H1 (cell line): ENCODE results near the gene RELCH. TPM values are rescaled to one million over a fixed set of nuclear protein-coding genes. Genes with fewer than 3 reads are reported as not detected.

Experiments
- CTCF ChIA-PET: fragments of 300-600 bp; sonication (Branson Sonifier 250); formaldehyde crosslinking; loops from one replicate; lab custom pipeline; 2021; ENCODE audit not compliant: partially characterized antibody; lab: Charles Lee
- POLR2A ChIA-PET: fragments of 300-600 bp; sonication (Branson Sonifier 250); formaldehyde crosslinking; loops from one replicate; lab custom pipeline; 2021; ENCODE audit warnings: inconsistent platforms; ENCODE audit not compliant: partially characterized antibody; lab: Charles Lee
- DNase-seq, 2 experiments: peaks; one replicate each; pipeline versions ENCODE4 v3.0.0 to v3.0.0-alpha.2; 2010 to 2022; ENCODE audit warnings: low spot score in 2 of 2, low read depth in 1 of 2, mixed read lengths in 1 of 2
- FAIRE-seq: peaks from 2 replicates; lab custom pipeline; 2011; peaks lifted over from hg19 to GRCh38; lab: Jason Lieb, UNC
- H2AFZ ChIP-seq: 2 replicates; pipeline ENCODE4 v1.8.1; 2012; ENCODE audit warnings: low read length, inconsistent platforms
- H2AK5ac ChIP-seq: 2 replicates; pipeline ENCODE4 v1.6.1; 2013; ENCODE audit warnings: low read depth, low read length
- H2BK120ac ChIP-seq: replicated peaks from 2 replicates; pipeline ENCODE3; 2013; ENCODE audit warnings: low read depth, low read length, inconsistent platforms
- H2BK12ac ChIP-seq: 2 replicates; pipeline ENCODE4 v1.6.1; 2013; ENCODE audit warnings: low read depth, low read length
- H2BK15ac ChIP-seq: 2 replicates; pipeline ENCODE4 v1.6.1; 2013; ENCODE audit warnings: low read length
- H2BK20ac ChIP-seq: 2 replicates; pipeline ENCODE4 v1.6.1; 2013; ENCODE audit warnings: low read length
- H2BK5ac ChIP-seq: 2 replicates; pipeline ENCODE4 v1.6.1; 2013; ENCODE audit warnings: low read depth, low read length
- H3K14ac ChIP-seq: 2 replicates; pipeline ENCODE4 v1.6.1; 2013; ENCODE audit warnings: inconsistent platforms; ENCODE audit not compliant: insufficient read length
- H3K18ac ChIP-seq: 2 replicates; pipeline ENCODE4 v1.6.1; 2013; ENCODE audit warnings: low read length; ENCODE audit errors: extremely low read depth
- H3K23ac ChIP-seq: 2 replicates; pipeline ENCODE4 v1.6.1; 2013; ENCODE audit warnings: inconsistent platforms; ENCODE audit not compliant: insufficient read length
- H3K23me2 ChIP-seq: 2 replicates; pipeline ENCODE4 v1.6.1; 2013; ENCODE audit warnings: low read depth, low read length
- H3K27ac ChIP-seq: 2 replicates; pipeline ENCODE4 v1.6.1; 2011; ENCODE audit warnings: low read depth, low read length, inconsistent platforms
- H3K27me3 ChIP-seq, 4 experiments: replicated peaks in 1 of 4; 1 replicate in 1 of 4; 2 replicates in 3 of 4; pipeline versions ENCODE4 v1.6.1 to v1.8.1; 2011 to 2013; ENCODE audit warnings: low read length in 3 of 4, mild to moderate bottlenecking in 3 of 4, inconsistent platforms in 2 of 4, mixed read lengths in 2 of 4, moderate library complexity in 1 of 4; ENCODE audit not compliant: control insufficient read depth in 3 of 4, insufficient read depth in 3 of 4; ENCODE audit errors: extremely low read depth in 1 of 4
- H3K36me3 ChIP-seq, 4 experiments: 2 replicates each; pipeline versions ENCODE4 v1.6.1 to v1.8.1; 2011 to 2013; ENCODE audit warnings: mild to moderate bottlenecking in 4 of 4, low read length in 3 of 4, moderate library complexity in 2 of 4, control low read depth in 1 of 4, inconsistent platforms in 1 of 4; ENCODE audit not compliant: insufficient read depth in 4 of 4, control insufficient read depth in 2 of 4
- H3K4ac ChIP-seq: replicated peaks from 2 replicates; pipeline ENCODE3; 2013; ENCODE audit warnings: low read length, low read depth, mixed read lengths, inconsistent platforms; ENCODE audit not compliant: insufficient read length
- H3K4me1 ChIP-seq, 4 experiments: replicated peaks in 1 of 4; 1 replicate in 1 of 4; 2 replicates in 3 of 4; pipeline versions ENCODE4 v1.6.1 to v1.8.1; 2011 to 2013; ENCODE audit warnings: low read length in 3 of 4, inconsistent platforms in 2 of 4, mixed read lengths in 1 of 4; ENCODE audit not compliant: insufficient read depth in 4 of 4, control insufficient read depth in 3 of 4
- H3K4me2 ChIP-seq, 2 experiments: 2 replicates each; pipeline versions ENCODE4 v1.6.1 to v1.8.1; 2011 to 2013; ENCODE audit warnings: low read depth in 2 of 2, low read length in 2 of 2, control low read depth in 1 of 2, inconsistent platforms in 1 of 2, mild to moderate bottlenecking in 1 of 2; ENCODE audit not compliant: insufficient read depth in 1 of 2
- H3K4me3 ChIP-seq, 4 experiments: fragments of 200-600, 300-600 bp in 1 of 4; sonication (generic), shearing (Covaris generic), sonication (Bioruptor Twin) in 1 of 4; 2 replicates each; pipeline versions ENCODE4 v1.5.1 to v1.8.1; 2011 to 2016; ENCODE audit warnings: low read length in 4 of 4, low read depth in 3 of 4, control low read depth in 2 of 4, inconsistent platforms in 2 of 4, mild to moderate bottlenecking in 2 of 4, mixed read lengths in 1 of 4, moderate library complexity in 1 of 4; ENCODE audit not compliant: insufficient read depth in 2 of 4; ENCODE audit errors: extremely low read depth in 1 of 4
- H3K56ac ChIP-seq: replicated peaks from 2 replicates; pipeline ENCODE3; 2013; ENCODE audit warnings: low read depth, mild to moderate bottlenecking, mixed read lengths, low read length, inconsistent platforms; ENCODE audit not compliant: insufficient read length
- H3K79me1 ChIP-seq: 2 replicates; pipeline ENCODE4 v1.6.1; 2013; ENCODE audit warnings: low read depth, low read length, control low read depth
- H3K79me2 ChIP-seq, 2 experiments: 2 replicates each; pipeline versions ENCODE4 v1.6.1 to v1.8.1; 2012 to 2013; ENCODE audit warnings: low read length in 2 of 2, mild to moderate bottlenecking in 2 of 2, inconsistent platforms in 1 of 2; ENCODE audit not compliant: insufficient read depth in 2 of 2, control insufficient read depth in 1 of 2
- H3K9ac ChIP-seq, 4 experiments: replicated peaks in 1 of 4; 1 replicate in 1 of 4; 2 replicates in 3 of 4; pipeline versions ENCODE4 v1.6.1 to v1.8.1; 2011 to 2013; ENCODE audit warnings: low read depth in 3 of 4, low read length in 3 of 4, control low read depth in 2 of 4, mild to moderate bottlenecking in 2 of 4, moderate library complexity in 2 of 4, inconsistent platforms in 1 of 4; ENCODE audit errors: extremely low read depth in 1 of 4
- H3K9me3 ChIP-seq, 2 experiments: 2 replicates each; pipeline versions ENCODE4 v1.6.1 to v1.8.1; 2012 to 2013; ENCODE audit warnings: mild to moderate bottlenecking in 2 of 2, moderate library complexity in 2 of 2, control low read depth in 1 of 2, inconsistent platforms in 1 of 2, low read depth in 1 of 2, low read length in 1 of 2, mixed read lengths in 1 of 2; ENCODE audit not compliant: insufficient read depth in 2 of 2
- H4K20me1 ChIP-seq, 2 experiments: replicated peaks in 1 of 2; 2 replicates each; pipeline versions ENCODE3 to v1.8.1; 2011 to 2013; ENCODE audit warnings: inconsistent platforms in 2 of 2, low read length in 2 of 2, mild to moderate bottlenecking in 1 of 2; ENCODE audit not compliant: insufficient read depth in 2 of 2, control insufficient read depth in 1 of 2
- H4K5ac ChIP-seq: 2 replicates; pipeline ENCODE4 v1.6.1; 2013; ENCODE audit warnings: low read length, low read depth, mixed read lengths, inconsistent platforms; ENCODE audit not compliant: insufficient read length
- H4K8ac ChIP-seq: 2 replicates; pipeline ENCODE4 v1.8.0; 2013; ENCODE audit warnings: mild to moderate bottlenecking, moderate library complexity, low read length, inconsistent platforms; ENCODE audit not compliant: insufficient read depth; ENCODE audit errors: extremely low read depth
- H4K91ac ChIP-seq: replicated peaks from 2 replicates; pipeline ENCODE3; 2013; ENCODE audit warnings: low read length, mixed read lengths, inconsistent platforms; ENCODE audit not compliant: insufficient read length
- EP300 ChIP-seq, 2 experiments: IDR thresholded peaks; 1 replicate in 1 of 2; 2 replicates in 1 of 2; pipeline ENCODE4 v1.6.1; 2011 to 2012; ENCODE audit warnings: low read depth in 2 of 2, low read length in 2 of 2, mild to moderate bottlenecking in 2 of 2, borderline replicate concordance in 1 of 2, inconsistent platforms in 1 of 2, moderate library complexity in 1 of 2
- EZH2 ChIP-seq: fragments of 200-600 bp; sonication (generic); IDR thresholded peaks from 2 replicates; pipeline ENCODE4 v1.7.1; 2012; ENCODE audit warnings: low read depth, mild to moderate bottlenecking, moderate library complexity, low read length, inconsistent platforms; ENCODE audit not compliant: severe bottlenecking
- HDAC6 ChIP-seq: IDR thresholded peaks from one replicate; pipeline ENCODE4 v1.7.1; 2012; ENCODE audit warnings: low read depth, mild to moderate bottlenecking, inconsistent platforms, low read length, moderate library complexity
- MAFK ChIP-seq: IDR thresholded peaks from 2 replicates; pipeline ENCODE4 v1.6.1; 2012; ENCODE audit warnings: low read depth, mild to moderate bottlenecking, improper control_type of control experiment, low read length
- SP1 ChIP-seq: IDR thresholded peaks from 2 replicates; pipeline ENCODE4 v1.6.1; 2011; ENCODE audit warnings: low read depth, low read length
- TAF7 ChIP-seq: optimal IDR thresholded peaks from 2 replicates; pipeline ENCODE3; 2011; ENCODE audit warnings: low read depth, mild to moderate bottlenecking, inconsistent platforms, low read length, moderate library complexity, borderline replicate concordance
- TCF12 ChIP-seq: IDR thresholded peaks from 2 replicates; pipeline ENCODE4 v1.6.1; 2011; ENCODE audit warnings: low read depth, mild to moderate bottlenecking, low read length
- YY1 ChIP-seq: IDR thresholded peaks from 2 replicates; pipeline ENCODE4 v1.6.1; 2011; ENCODE audit warnings: low read depth, mild to moderate bottlenecking, low read length
- ZNF274 ChIP-seq: IDR thresholded peaks from 2 replicates; pipeline ENCODE4 v1.7.0; 2012; ENCODE audit warnings: low read length, borderline replicate concordance; ENCODE audit errors: extremely low read depth
- polyA plus RNA-seq, 7 experiments: library from polyadenylated mRNA; depleted of rRNA in 3 of 7; stranded (reverse) in 5 of 7; unstranded in 2 of 7; fragments of >200 nt in 5 of 7; fragments of 200-250 nt in 2 of 7; gene quantifications; 1 replicate in 5 of 7; 2 replicates in 1 of 7; 4 replicates in 1 of 7; pipeline versions ENCODE4 v1.2.1 to v1.2.3, GENCODE V29; 2011 to 2013; ENCODE audit warnings: missing spikeins in 2 of 7, mixed read lengths in 2 of 7
- total RNA-seq: library from RNA; stranded (reverse); fragmentation: NEBNext Ultra II Directional; extraction: Animal tissue kit (Norgen Biotek cat#: 25700); gene quantifications from 2 replicates; pipeline ENCODE4 v1.2.1, GENCODE V29; 2021
- TF ChIP-seq, protein P1 (sequence below): IDR thresholded peaks from 2 replicates; pipeline ENCODE4 v1.6.1; 2012; ENCODE audit warnings: inconsistent platforms

Gene RELCH
- total and polyA plus RNA-seq, 2 of the 8 experiments (the other 6 are each of a cell fraction or from before 2014, with no cell fraction given): 7.3 to 26.9 TPM

GRCh38 chr18:62196980-62197379 lies 9.9 kb downstream of the RELCH start:
- Histone ChIP-seq H2BK20ac (no peak overlapping the region), H3K4me2 (no peak overlapping the region), H3K27me3 (no peaks in the 10 kb centered on the region), H3K4me3 (no peak overlapping the region), H4K8ac (no peak overlapping the region), H4K91ac (no peak overlapping the region), H3K18ac (no peak overlapping the region), H2BK5ac (no peak overlapping the region), H3K4me1 (no peaks in the 10 kb centered on the region), H3K79me1 (peaks cover 2% of the 10 kb centered on the region; the same call in 1 of the 2 replicates), H4K20me1 (peaks cover 2 to 3% of the 10 kb centered on the region in 2 experiments), H2BK15ac (no peak overlapping the region), H2BK120ac (no peak overlapping the region), H3K9ac (no peak overlapping the region), H2AK5ac (no peak overlapping the region), H2BK12ac (no peak overlapping the region), H3K27ac (no peak overlapping the region), H3K23me2 (no peaks in the 10 kb centered on the region), H3K14ac (no peak overlapping the region), H3K9me3 (no peaks in the 10 kb centered on the region), H3K56ac (no peak overlapping the region), H3K36me3 (no peaks in the 10 kb centered on the region), H3K4ac (no peak overlapping the region), H2AFZ (no peak overlapping the region), H3K79me2 (peaks cover 5 to 97% of the 10 kb centered on the region in 2 experiments; a peak in 3 of 4 replicates), H4K5ac (no peak overlapping the region), H3K23ac (no peak overlapping the region)
- ChIA-PET POLR2A (interaction anchor here (0.6 to 4.2 kb wide), 2 partner anchors 9 to 28 kb away, joined by 5 to 23 read pairs; partner anchors contain the start of genes PIGN and RELCH), CTCF (interaction anchor here (0.6 to 2.9 kb wide), 10 partner anchors 11 to 225 kb away, joined by 3 to 7 read pairs (median 4); no protein-coding TSS in a partner anchor)
- TF ChIP-seq MAFK (no peak), ZNF274 (no peak), YY1 (no peak), EP300 (IDR thresholded peaks at IDR 0.05; ENCODE audit: borderline replicate concordance in 1 of 2, low read depth in 2 of 2, low read length in 2 of 2) (no peak), EZH2 (no peak), TAF7 (no peak), SP1 (no peak), TCF12 (no peak), HDAC6 (no peak)
- TF ChIP-seq, protein P1, sequence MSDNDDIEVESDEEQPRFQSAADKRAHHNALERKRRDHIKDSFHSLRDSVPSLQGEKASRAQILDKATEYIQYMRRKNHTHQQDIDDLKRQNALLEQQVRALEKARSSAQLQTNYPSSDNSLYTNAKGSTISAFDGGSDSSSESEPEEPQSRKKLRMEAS: no peak
- no peak for FAIRE-seq
- DNase-seq: no peak
